Activated T-cell treated with anti-CD3 and anti-CD28 coated beads for 4 hours (primary cell): ENCODE measurements around the gene CES2.
A peak's percentile ranks its signal among the peaks of the same experiment; 100 is the strongest.
"Not testable (repeated sequence)": the region's sequence is repeated elsewhere in the genome, so short reads cannot be mapped to it uniquely, and the experiment has no call there.

Experiments
- DNase-seq: peaks from one replicate; pipeline ENCODE4 v3.0.0-alpha.2; 2020

The CES2 gene

GRCh38 chr16:66936889-66937554 is 1.7 kb downstream of the CES2 start:
- no peak for DNase-seq

- DNase-seq, result no peak
Observed at GRCh38 chr16:66937725-66938337, 2.5 kb downstream of the CES2 start.

GRCh38 chr16:66939366-66939765 is 4.0 kb downstream of the CES2 start:
- DNase-seq, result no peak

- DNase-seq, result no peak
Observed at GRCh38 chr16:66940236-66940635, 4.9 kb downstream of the CES2 start.

GRCh38 chr16:66942981-66943380 is 7.7 kb downstream of the CES2 start:
- DNase-seq, result no peak

GRCh38 chr16:66943426-66944053 is 8.2 kb downstream of the CES2 start:
- DNase-seq, result no peak

GRCh38 chr16:66944054-66944441 is 8.7 kb downstream of the CES2 start:
- DNase-seq, result no peak

GRCh38 chr16:66944971-66945370 is 9.7 kb downstream of the CES2 start:
- DNase-seq, result not testable (repeated sequence)

- no peak for DNase-seq
Observed at GRCh38 chr16:66945939-66946338, 10.6 kb downstream of the CES2 start.

GRCh38 chr16:66946541-66946940 is 11.2 kb downstream of the CES2 start:
- no peak for DNase-seq

- DNase-seq, result no peak
Observed at GRCh38 chr16:66946974-66947301, 11.6 kb downstream of the CES2 start.

- peak; percentile 84 for DNase-seq
Observed at GRCh38 chr16:66947302-66948065, 12.2 kb downstream of the CES2 start.

GRCh38 chr16:66948134-66948836 is 13.0 kb downstream of the CES2 start:
- no peak for DNase-seq

- no peak for DNase-seq
Observed at GRCh38 chr16:66948837-66949225, 13.5 kb downstream of the CES2 start.

GRCh38 chr16:66949472-66949871 is 14.2 kb downstream of the CES2 start:
- no peak for DNase-seq

- no peak for DNase-seq
Observed at GRCh38 chr16:66950437-66950836, 15.1 kb downstream of the CES2 start.

- no peak for DNase-seq
Observed at GRCh38 chr16:66950971-66951790, 15.9 kb downstream of the CES2 start.

- no peak for DNase-seq
Observed at GRCh38 chr16:66952430-66953110, 17.3 kb downstream of the CES2 start.

- DNase-seq, result no peak
Observed at GRCh38 chr16:66953462-66954096, 18.3 kb downstream of the CES2 start.

- DNase-seq, result peak; percentile 73
Observed at GRCh38 chr16:66954097-66954659, 18.9 kb downstream of the CES2 start.
